OCI-LY1 (cell line): ENCODE results near the gene TRIOBP.
"Not testable (repeated sequence)": the region's sequence is repeated elsewhere in the genome, so short reads cannot be mapped to it uniquely, and the experiment has no call there.

Source experiments
- H2AFZ ChIP-seq: fragments of 200-600 bp; sonication (generic), shearing (Covaris generic); 2 replicates; pipeline ENCODE4 v1.6.0; 2014; ENCODE audit warnings: antibody characterized with exemption, mild to moderate bottlenecking, low read length
- H3F3A ChIP-seq: fragments of 200-600 bp; sonication (generic), shearing (Covaris generic); 2 replicates; pipeline ENCODE4 v1.6.0; 2014; ENCODE audit warnings: mild to moderate bottlenecking, antibody characterized with exemption, low read length, moderate library complexity; ENCODE audit not compliant: insufficient read depth
- H3K27ac ChIP-seq: fragments of 200-600 bp; sonication (generic); 2 replicates; pipeline ENCODE4 v1.5.1; 2014; ENCODE audit warnings: low read length, mixed run types, mild to moderate bottlenecking, low read depth; ENCODE audit not compliant: poor library complexity, severe bottlenecking
- H3K27me3 ChIP-seq: fragments of 200-600 bp; sonication (generic); 2 replicates; pipeline ENCODE4 v1.6.0; 2014; ENCODE audit warnings: antibody characterized with exemption, mild to moderate bottlenecking, low read length, moderate library complexity; ENCODE audit not compliant: insufficient read depth
- H3K36me3 ChIP-seq: fragments of 200-600 bp; sonication (generic); 2 replicates; pipeline ENCODE4 v1.6.1; 2014; ENCODE audit warnings: mild to moderate bottlenecking, antibody characterized with exemption, low read length, moderate library complexity, mixed read lengths; ENCODE audit not compliant: insufficient read depth
- H3K4me1 ChIP-seq: fragments of 200-600 bp; sonication (generic); 2 replicates; pipeline ENCODE4 v1.5.1; 2014; ENCODE audit warnings: mild to moderate bottlenecking, low read length, moderate library complexity; ENCODE audit not compliant: insufficient read depth, severe bottlenecking
- H3K4me2 ChIP-seq: fragments of 200-600 bp; sonication (generic), shearing (Covaris generic); 2 replicates; pipeline ENCODE4 v1.6.1; 2014; ENCODE audit warnings: low read length
- H3K4me3 ChIP-seq: fragments of 200-600 bp; sonication (generic); 2 replicates; pipeline ENCODE4 v1.5.1; 2014; ENCODE audit warnings: low read length, low read depth, mild to moderate bottlenecking, mixed read lengths; ENCODE audit not compliant: poor library complexity, severe bottlenecking
- H3K79me2 ChIP-seq: fragments of 200-600 bp; shearing (Covaris generic); 2 replicates; pipeline ENCODE4 v1.6.1; 2016; ENCODE audit warnings: mixed run types, low read length, mixed read lengths; ENCODE audit not compliant: insufficient read depth
- H3K9ac ChIP-seq: fragments of 200-600 bp; sonication (generic), shearing (Covaris generic); 2 replicates; pipeline ENCODE4 v1.6.1; 2014; ENCODE audit warnings: mild to moderate bottlenecking, low read length, mixed read lengths
- H3K9me2 ChIP-seq: fragments of 200-600 bp; sonication (generic), shearing (Covaris generic); 2 replicates; pipeline ENCODE4 v1.6.1; 2014; ENCODE audit warnings: low read depth, mild to moderate bottlenecking, low read length, mixed read lengths
- H3K9me3 ChIP-seq: fragments of 200-600 bp; shearing (Covaris generic); 2 replicates; pipeline ENCODE4 v1.6.1; 2014; ENCODE audit warnings: low read length, mixed read lengths
- H4K20me1 ChIP-seq: fragments of 200-600 bp; sonication (generic), shearing (Covaris generic); 2 replicates; pipeline ENCODE4 v1.6.0; 2016; ENCODE audit warnings: mild to moderate bottlenecking, low read length; ENCODE audit not compliant: insufficient read depth
- CTCF ChIP-seq: fragments of 200-600 bp; sonication (generic), shearing (Covaris generic); IDR thresholded peaks from 2 replicates; pipeline ENCODE4 v1.5.1; 2017; ENCODE audit warnings: mild to moderate bottlenecking, antibody characterized with exemption, low read length, moderate library complexity, mixed read lengths
- EZH2 ChIP-seq: fragments of 200-600 bp; sonication (generic), shearing (Covaris generic); IDR thresholded peaks from 2 replicates; pipeline ENCODE4 v1.8.0; 2017; ENCODE audit warnings: borderline replicate concordance, mixed run types, mild to moderate bottlenecking, antibody characterized with exemption, low read length, moderate library complexity, mixed read lengths

Gene TRIOBP

GRCh38 chr22:37716708-37717107, 19.9 kb downstream of the TRIOBP start:
- no peak overlapping the region for H3K9ac ChIP-seq
- H3F3A ChIP-seq, result no peaks in the 10 kb centered on the region
- H3K9me3 ChIP-seq, result no peaks in the 10 kb centered on the region
- H3K36me3 ChIP-seq, result no peaks in the 10 kb centered on the region; the same call in 1 of the 2 replicates
- no peaks in the 10 kb centered on the region for H3K9me2 ChIP-seq
- TF ChIP-seq EZH2 (no peak), CTCF (no peak)
- peaks cover 7% of the 10 kb centered on the region for H3K4me1 ChIP-seq
- H3K27ac ChIP-seq, result no peak overlapping the region
- no peak overlapping the region for H3K4me3 ChIP-seq
- 0 out of 2 replicates have a peak, but pooled peaks cover 1% of the 10 kb centered on the region for H3K27me3 ChIP-seq
- H2AFZ ChIP-seq, result no peak overlapping the region
- H4K20me1 ChIP-seq, result no peaks in the 10 kb centered on the region
- H3K4me2 ChIP-seq, result no peak overlapping the region
- no peaks in the 10 kb centered on the region for H3K79me2 ChIP-seq

GRCh38 chr22:37717235-37717634, 20.4 kb downstream of the TRIOBP start:
- not testable (repeated sequence) for H3K4me3 ChIP-seq, H3K9me2 ChIP-seq, H2AFZ ChIP-seq, H3K9ac ChIP-seq, H3K4me1 ChIP-seq, H3K36me3 ChIP-seq, H3K27ac ChIP-seq, H3K4me2 ChIP-seq, H3K79me2 ChIP-seq, H3F3A ChIP-seq, H4K20me1 ChIP-seq, H3K9me3 ChIP-seq, H3K27me3 ChIP-seq

- H3K27me3 ChIP-seq, H3K4me1 ChIP-seq, H3K4me3 ChIP-seq, H2AFZ ChIP-seq, H3K27ac ChIP-seq, H3K36me3 ChIP-seq, H3F3A ChIP-seq, H3K9me3 ChIP-seq, H3K4me2 ChIP-seq, H4K20me1 ChIP-seq, H3K79me2 ChIP-seq, H3K9ac ChIP-seq, H3K9me2 ChIP-seq: not testable (repeated sequence)
These were observed 21.0 kb downstream of the TRIOBP start for GRCh38 chr22:37717746-37718305.

- H3K36me3 ChIP-seq, result no peaks in the 10 kb centered on the region
- H3K4me2 ChIP-seq, result no peak overlapping the region
- H3K27me3 ChIP-seq, result 0 out of 2 replicates have a peak, but pooled peaks cover 7% of the 10 kb centered on the region
- no peaks in the 10 kb centered on the region for H4K20me1 ChIP-seq
- no peaks in the 10 kb centered on the region for H3K4me1 ChIP-seq
- H3F3A ChIP-seq, result no peaks in the 10 kb centered on the region
- H3K9me2 ChIP-seq, result no peaks in the 10 kb centered on the region
- no peak overlapping the region for H2AFZ ChIP-seq
- no peak overlapping the region for H3K9ac ChIP-seq
- H3K27ac ChIP-seq, result no peak overlapping the region
- no peak overlapping the region for H3K4me3 ChIP-seq
- H3K9me3 ChIP-seq, result no peaks in the 10 kb centered on the region
- TF ChIP-seq EZH2, result no peak
- no peak for TF ChIP-seq CTCF
- no peaks in the 10 kb centered on the region for H3K79me2 ChIP-seq
These were observed 28.8 kb downstream of the TRIOBP start for GRCh38 chr22:37725551-37726240.
